HepG2 (cell line): ENCODE data around the gene PIM1. TPM values are rescaled to one million over a fixed set of nuclear protein-coding genes. Genes with fewer than 3 reads are reported as not detected.

Source experiments
- HMGA1 ChIP-seq: sonication (generic); formaldehyde crosslinking; conservative IDR thresholded peaks from 2 replicates; pipeline ENCODE4 v1.4.0; 2020; ENCODE audit warnings: missing genetic modification reagents
- IRF1 ChIP-seq: sonication (generic); formaldehyde crosslinking; IDR thresholded peaks from 2 replicates; pipeline ENCODE4 v1.4.0; 2020; ENCODE audit warnings: low read depth, mild to moderate bottlenecking, missing genetic modification reagents
- IRF9 ChIP-seq: sonication (generic); formaldehyde crosslinking; IDR thresholded peaks from 2 replicates; pipeline ENCODE4 v1.8.0; 2022; ENCODE audit warnings: missing genetic modification reagents, mild to moderate bottlenecking, borderline replicate concordance
- ISL2 ChIP-seq: sonication (generic); formaldehyde crosslinking; IDR thresholded peaks from 2 replicates; pipeline ENCODE4 v1.5.0; 2020; ENCODE audit warnings: missing genetic modification reagents
- MAX ChIP-seq: IDR thresholded peaks from 2 replicates; pipeline ENCODE4 v1.6.1; 2012; ENCODE audit warnings: inconsistent platforms
- MYC ChIP-seq: sonication (generic); formaldehyde crosslinking; IDR thresholded peaks from 2 replicates; pipeline ENCODE4 v1.9.0; 2021; ENCODE audit warnings: missing genetic modification reagents, borderline replicate concordance
- MYPOP ChIP-seq: sonication (generic); formaldehyde crosslinking; IDR thresholded peaks from 2 replicates; pipeline ENCODE4 v1.8.1; 2023; ENCODE audit warnings: mild to moderate bottlenecking, moderate library complexity, missing genetic modification reagents
- NR1H2 ChIP-seq: sonication (generic); formaldehyde crosslinking; IDR thresholded peaks from 2 replicates; pipeline ENCODE4 v1.8.1; 2022; ENCODE audit warnings: low read depth, missing genetic modification reagents, borderline replicate concordance
- SOX5 ChIP-seq: IDR thresholded peaks from 2 replicates; pipeline ENCODE4 v1.6.1; 2016; ENCODE audit warnings: borderline replicate concordance
- SUZ12 ChIP-seq: fragments of 150-350 bp; IDR thresholded peaks from 2 replicates; pipeline ENCODE4 v1.6.1; 2014; ENCODE audit warnings: low read depth, low read length
- TERF1 ChIP-seq: sonication (generic); formaldehyde crosslinking; IDR thresholded peaks from 2 replicates; pipeline ENCODE4 v1.8.0; 2022; ENCODE audit warnings: mild to moderate bottlenecking, missing genetic modification reagents, moderate library complexity
- TSC22D2 ChIP-seq: sonication (generic); formaldehyde crosslinking; IDR thresholded peaks from 2 replicates; pipeline ENCODE4 v1.5.1; 2020; ENCODE audit warnings: missing genetic modification reagents, mild to moderate bottlenecking, borderline replicate concordance
- WIZ ChIP-seq: sonication (generic); formaldehyde crosslinking; IDR thresholded peaks from 2 replicates; pipeline ENCODE4 v1.5.1; 2020; ENCODE audit warnings: mild to moderate bottlenecking, missing genetic modification reagents
- ZEB1 ChIP-seq: IDR thresholded peaks from 2 replicates; pipeline ENCODE4 v1.6.1; 2012; ENCODE audit warnings: mild to moderate bottlenecking, low read depth, inconsistent platforms; ENCODE audit not compliant: insufficient replicate concordance
- ZNF143 ChIP-seq: sonication (generic); formaldehyde crosslinking; IDR thresholded peaks from 2 replicates; pipeline ENCODE4 v1.4.0; 2020; ENCODE audit warnings: missing genetic modification reagents
- ZNF205 ChIP-seq: IDR thresholded peaks from 2 replicates; pipeline ENCODE4 v1.6.1; 2018; ENCODE audit warnings: missing biosample characterization, missing genetic modification reagents
- ZNF235 ChIP-seq: sonication (generic); formaldehyde crosslinking; IDR thresholded peaks from 2 replicates; pipeline ENCODE4 v1.8.1; 2023; ENCODE audit warnings: mild to moderate bottlenecking, missing genetic modification reagents, borderline replicate concordance
- ZNF24 ChIP-seq: fragments of 450-650 bp; IDR thresholded peaks from 2 replicates; pipeline ENCODE4 v1.6.1; 2017; ENCODE audit warnings: antibody characterized with exemption, mild to moderate bottlenecking
- ZNF280B ChIP-seq: sonication (generic); formaldehyde crosslinking; IDR thresholded peaks from 2 replicates; pipeline ENCODE4 v1.5.0; 2020; ENCODE audit warnings: missing genetic modification reagents, mild to moderate bottlenecking, borderline replicate concordance
- ZNF674 ChIP-seq: sonication (generic); formaldehyde crosslinking; IDR thresholded peaks from 2 replicates; pipeline ENCODE4 v1.5.0; 2020; ENCODE audit warnings: low read depth, mild to moderate bottlenecking, missing genetic modification reagents
- ZNF770 ChIP-seq: sonication (generic); formaldehyde crosslinking; IDR thresholded peaks from 2 replicates; pipeline ENCODE4 v1.5.0; 2020; ENCODE audit warnings: mild to moderate bottlenecking, missing genetic modification reagents
- ZNF776 ChIP-seq: sonication (generic); formaldehyde crosslinking; IDR thresholded peaks from 2 replicates; pipeline ENCODE4 v1.4.0; 2020; ENCODE audit warnings: mild to moderate bottlenecking, missing genetic modification reagents
- ZNF883 ChIP-seq: sonication (generic); formaldehyde crosslinking; IDR thresholded peaks from 2 replicates; pipeline ENCODE4 v1.5.1; 2020; ENCODE audit warnings: mild to moderate bottlenecking, missing genetic modification reagents; ENCODE audit errors: not compliant biosample characterization
- polyA plus RNA-seq, 8 experiments: library from polyadenylated mRNA; depleted of rRNA in 3 of 8; stranded (reverse) in 7 of 8; unstranded in 1 of 8; fragments of >200 nt; fragmentation: Illumina TruSeq in 4 of 8; extraction: Trizol in 4 of 8; gene quantifications; 2 replicates each; pipeline versions ENCODE4 v1.2.1 to v1.2.3, GENCODE V29; 2011 to 2016; ENCODE audit warnings: low read depth in 4 of 8, missing spikeins in 1 of 8, mixed read lengths in 1 of 8; ENCODE audit not compliant: insufficient read depth in 1 of 8
- total RNA-seq, 5 experiments: library from RNA; depleted of rRNA; stranded (reverse); fragments of >200 nt; fragmentation: Illumina TruSeq; extraction: Trizol; gene quantifications; 2 replicates each; pipeline ENCODE4 v1.2.3, GENCODE V29; 2016; ENCODE audit warnings: low read depth in 1 of 5

PIM1 gene
- total and polyA plus RNA-seq, 2 of the 13 experiments (the other 11 are each of a cell fraction or from before 2014, with no cell fraction given) = 29.4 to 117 TPM

GRCh38 chr6:37207903-37208456 is 38.0 kb downstream of the PIM1 start (continued):
- TF ChIP-seq ZNF770 (CRISPR knock-in tag) (no peak), ZNF674 (CRISPR knock-in tag) (no peak), ZEB1 (no peak), ZNF143 (no peak), IRF9 (CRISPR knock-in tag) (no peak), ZNF883 (CRISPR knock-in tag) (no peak), TSC22D2 (CRISPR knock-in tag) (0 out of 2 replicates have a peak, but pooled peaks have one; percentile 52), ISL2 (CRISPR knock-in tag) (no peak), SUZ12 (no peak), HMGA1 (CRISPR knock-in tag) (no peak), IRF1 (CRISPR knock-in tag) (no peak), ZNF776 (CRISPR knock-in tag) (no peak), MAX (no peak), WIZ (CRISPR knock-in tag) (no peak), ZNF24 (no peak), NR1H2 (CRISPR knock-in tag) (no peak), MYPOP (CRISPR knock-in tag) (peak; percentile 34; the same call in 1 of the 2 replicates), TERF1 (CRISPR knock-in tag) (no peak), ZNF280B (CRISPR knock-in tag) (no peak), ZNF235 (no peak), MYC (CRISPR knock-in tag) (peak; percentile 35; the same call in 1 of the 2 replicates), ZNF205 (CRISPR knock-in tag) (no peak), SOX5 (CRISPR knock-in tag) (0 out of 2 replicates have a peak, but pooled peaks have one; percentile 15)
